Smooth muscle cell (in vitro differentiated cells): ENCODE measurements around the gene HPS3. TPM values are rescaled to one million over a fixed set of nuclear protein-coding genes. Genes with fewer than 3 reads are reported as not detected.

Experiments used
- DNase-seq: peaks from one replicate; lab custom pipeline; 2025; ENCODE audit not compliant: unreplicated experiment; lab: John Stamatoyannopoulos, UW
- H2AFZ ChIP-seq: fragments of 200-600 bp; sonication (generic); 2 replicates; pipeline ENCODE4 v1.6.0; 2016; ENCODE audit warnings: antibody characterized with exemption, low read depth, mild to moderate bottlenecking
- H3F3A ChIP-seq: fragments of 200-600 bp; sonication (generic); 2 replicates; pipeline ENCODE4 v1.6.0; 2017; ENCODE audit warnings: antibody characterized with exemption, low read depth
- H3K27ac ChIP-seq: fragments of 200-600 bp; sonication (generic); 2 replicates; pipeline ENCODE4 v1.5.1; 2016; ENCODE audit warnings: low read depth, mild to moderate bottlenecking
- H3K27me3 ChIP-seq: fragments of 200-600 bp; sonication (generic); 2 replicates; pipeline ENCODE4 v1.6.1; 2016; ENCODE audit warnings: low read depth, mild to moderate bottlenecking
- H3K36me3 ChIP-seq: fragments of 200-600 bp; sonication (generic); 2 replicates; pipeline ENCODE4 v1.5.1; 2016; ENCODE audit warnings: low read depth
- H3K4me1 ChIP-seq: fragments of 200-600 bp; sonication (generic); 2 replicates; pipeline ENCODE4 v1.5.1; 2016; ENCODE audit warnings: low read depth
- H3K4me2 ChIP-seq: fragments of 200-600 bp; sonication (generic); 2 replicates; pipeline ENCODE4 v1.6.0; 2016; ENCODE audit warnings: mild to moderate bottlenecking
- H3K4me3 ChIP-seq: fragments of 200-600 bp; sonication (generic); 2 replicates; pipeline ENCODE4 v1.5.1; 2016; ENCODE audit warnings: mild to moderate bottlenecking
- H3K79me2 ChIP-seq: fragments of 200-600 bp; sonication (generic); 2 replicates; pipeline ENCODE4 v1.6.0; 2016; ENCODE audit warnings: low read depth, mild to moderate bottlenecking
- H3K9ac ChIP-seq: fragments of 200-600 bp; sonication (generic); 2 replicates; pipeline ENCODE4 v1.6.0; 2016; ENCODE audit warnings: low read depth
- H3K9me3 ChIP-seq: fragments of 200-600 bp; sonication (generic); replicated peaks from 2 replicates; pipeline ENCODE4 v1.5.1; 2016; ENCODE audit warnings: low read depth
- H4K20me1 ChIP-seq: fragments of 200-600 bp; sonication (generic); 2 replicates; pipeline ENCODE4 v1.6.0; 2016; ENCODE audit warnings: low read depth
- CTCF ChIP-seq: fragments of 200-600 bp; sonication (generic); IDR thresholded peaks from 2 replicates; pipeline ENCODE4 v1.5.1; 2017; ENCODE audit warnings: borderline replicate concordance, mild to moderate bottlenecking, antibody characterized with exemption; ENCODE audit not compliant: insufficient read depth, poor library complexity, severe bottlenecking
- WGBS: methylation state at CpG from one replicate; pipeline ENCODE4 v1.1.7; 2016; ENCODE audit warnings: low lambda C conversion rate; 5-methylcytosine and 5-hydroxymethylcytosine counted together
- polyA plus RNA-seq: library from polyadenylated mRNA; unstranded; fragments of >200 nt; fragmentation: Nextera tagmentation; extraction: Ambion mirVana; gene quantifications from 2 replicates; pipeline ENCODE4 v1.2.1, GENCODE V29; 2016
- total RNA-seq: library from RNA; depleted of rRNA; stranded (reverse); fragments of >200 nt; gene quantifications from 2 replicates; pipeline ENCODE4 v1.2.3, GENCODE V29; 2014

The HPS3 gene
- total and polyA plus RNA-seq, 2 experiments from 2014 or later = 12.3 to 25.4 TPM

DNA sequence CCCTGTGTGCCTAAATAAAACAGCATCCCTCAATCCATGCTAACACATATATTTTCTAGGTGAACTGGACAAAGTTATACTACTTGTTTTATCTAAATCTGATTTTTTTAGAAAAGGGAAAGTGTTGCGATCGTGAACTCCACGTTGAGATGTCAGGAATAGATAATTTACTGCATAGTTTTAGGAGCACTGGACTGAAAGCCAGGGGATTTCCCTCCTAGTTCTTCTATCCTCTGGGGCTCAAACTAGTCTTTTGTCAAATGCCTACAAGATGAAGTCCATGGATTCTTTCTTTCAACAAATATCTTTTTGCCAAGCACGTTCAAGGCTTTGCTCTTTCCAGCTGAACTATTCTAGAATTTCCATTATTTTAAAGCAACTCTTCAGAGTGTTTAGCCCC, 617 bp upstream of the HPS3 start:
- DNase-seq = no peak
- Histone ChIP-seq H2AFZ (peak overlapping the region; percentile 95), H3K4me1 (peaks cover 10% of the 10 kb centered on the region), H3K79me2 (peaks cover 18% of the 10 kb centered on the region), H3F3A (no peaks in the 10 kb centered on the region), H3K9me3 (no peaks in the 10 kb centered on the region), H3K36me3 (no peaks in the 10 kb centered on the region), H3K4me3 (peak overlapping the region; percentile 87), H3K4me2 (peak overlapping the region; percentile 96), H3K27ac (peak overlapping the region; percentile 66), H4K20me1 (no peaks in the 10 kb centered on the region), H3K9ac (peak overlapping the region; percentile 36), H3K27me3 (no peaks in the 10 kb centered on the region)
- WGBS = 29% methylated on average over 4 of the region's 4 CpGs
- TF ChIP-seq CTCF = no peak

DNA sequence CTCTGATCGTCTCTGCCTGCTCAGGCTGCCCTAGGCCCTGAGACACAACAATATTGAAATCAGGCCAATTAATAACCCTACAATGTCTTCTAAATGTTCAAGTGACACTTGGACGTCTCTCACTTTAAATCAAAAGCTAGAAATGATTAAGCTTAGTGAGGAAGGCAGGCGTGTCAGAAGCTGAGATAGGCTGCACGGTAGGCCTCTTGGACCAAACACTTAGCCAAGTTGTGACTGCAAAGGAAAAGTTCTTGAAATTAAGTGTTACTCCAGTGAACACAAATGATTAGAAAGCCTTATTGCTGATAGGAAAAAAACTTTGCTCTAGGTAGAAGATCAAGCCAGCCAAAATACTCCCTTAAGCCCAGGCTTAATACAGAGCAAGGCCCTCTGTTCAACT, 2.2 kb downstream of the HPS3 start:
- WGBS = 63% methylated on average over 4 of the region's 4 CpGs
- Histone ChIP-seq H3K9me3 (no peaks in the 10 kb centered on the region), H3K4me2 (peak overlapping the region; percentile 96), H3K4me3 (no peak overlapping the region), H3K4me1 (peaks cover 10% of the 10 kb centered on the region), H4K20me1 (peaks cover 14% of the 10 kb centered on the region), H3K79me2 (peaks cover 31% of the 10 kb centered on the region), H3K27me3 (no peaks in the 10 kb centered on the region), H3K9ac (no peak overlapping the region), H3F3A (no peaks in the 10 kb centered on the region), H3K27ac (no peak overlapping the region), H2AFZ (no peak overlapping the region), H3K36me3 (no peaks in the 10 kb centered on the region)
- no peak for TF ChIP-seq CTCF
- no peak for DNase-seq

DNA sequence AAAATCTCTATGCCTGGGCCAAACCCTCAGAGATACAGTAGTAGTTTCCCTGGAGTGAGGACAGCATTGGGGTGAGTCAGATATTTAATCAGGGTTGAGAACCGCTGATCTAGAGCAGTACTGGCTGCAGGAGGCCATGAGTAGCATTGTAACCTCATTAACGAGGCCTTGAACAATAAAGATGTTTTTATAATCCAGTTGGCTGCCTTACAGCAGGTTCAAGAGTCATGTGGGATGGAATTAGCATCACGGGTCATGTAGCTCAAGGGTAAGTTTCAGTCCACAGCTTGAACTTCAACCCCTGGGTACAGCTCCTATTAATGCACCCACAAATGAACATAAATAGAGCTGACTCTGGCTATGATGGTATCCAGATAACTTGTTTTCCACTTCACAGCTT, 5.1 kb downstream of the HPS3 start:
- Histone ChIP-seq H3K4me2 (no peak overlapping the region), H3K9me3 (no peaks in the 10 kb centered on the region), H3F3A (no peaks in the 10 kb centered on the region), H3K27ac (no peak overlapping the region), H3K4me1 (peaks cover 10% of the 10 kb centered on the region), H2AFZ (no peak overlapping the region), H3K4me3 (no peak overlapping the region), H3K79me2 (peaks cover 36% of the 10 kb centered on the region), H3K9ac (no peak overlapping the region), H4K20me1 (peaks cover 20% of the 10 kb centered on the region), H3K27me3 (no peaks in the 10 kb centered on the region), H3K36me3 (no peaks in the 10 kb centered on the region)
- DNase-seq = no peak
- 60% methylated on average over 3 of the region's 3 CpGs for WGBS
- no peak for TF ChIP-seq CTCF

DNA sequence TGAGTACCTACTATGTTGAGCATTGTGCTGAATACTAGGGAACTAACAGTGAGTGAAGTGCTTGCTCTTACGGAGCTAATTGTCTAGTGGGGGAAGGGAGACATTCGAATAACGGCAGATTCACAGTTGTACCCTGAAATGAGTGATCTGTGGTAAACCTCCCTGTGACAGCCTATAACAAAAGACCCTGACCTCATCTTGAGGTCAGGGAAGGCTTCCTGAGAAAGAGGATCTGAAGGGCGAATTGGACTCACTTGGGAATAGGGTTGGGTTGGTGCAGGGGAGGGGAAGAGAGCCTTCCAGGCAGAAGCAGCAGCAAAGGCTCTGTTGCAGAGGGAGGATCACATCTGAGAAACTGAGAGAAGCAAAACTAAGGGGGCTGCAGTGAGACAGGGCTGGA, 13.2 kb downstream of the HPS3 start:
- Histone ChIP-seq H3K79me2 (peaks cover 2% of the 10 kb centered on the region), H4K20me1 (peaks cover 26% of the 10 kb centered on the region), H3F3A (no peaks in the 10 kb centered on the region), H3K27ac (no peak overlapping the region), H3K9me3 (no peaks in the 10 kb centered on the region), H3K4me2 (no peak overlapping the region), H3K4me1 (no peaks in the 10 kb centered on the region), H2AFZ (no peak overlapping the region), H3K27me3 (peaks cover 13% of the 10 kb centered on the region), H3K9ac (no peak overlapping the region), H3K4me3 (no peak overlapping the region), H3K36me3 (no peaks in the 10 kb centered on the region)
- 97% methylated on average over 4 of the region's 4 CpGs for WGBS
- no peak for TF ChIP-seq CTCF
- no peak for DNase-seq
